SK-N-SH (cell line): Measurements from ENCODE around the gene SORBS1.

ENCODE experiments used
- CTCF ChIP-seq: fragments of 200-600 bp; sonication (generic); IDR thresholded peaks from 2 replicates; pipeline ENCODE4 v1.6.1; 2017; ENCODE audit warnings: antibody characterized with exemption, mild to moderate bottlenecking, moderate library complexity
- EZH2phosphoT487 ChIP-seq: fragments of 200-600 bp; sonication (generic); IDR thresholded peaks from 2 replicates; pipeline ENCODE4 v1.6.1; 2017; ENCODE audit warnings: low read depth, mixed run types, mild to moderate bottlenecking, antibody characterized with exemption, moderate library complexity, borderline replicate concordance
- FOXJ3 ChIP-seq: sonication (generic); formaldehyde crosslinking; IDR thresholded peaks from 2 replicates; pipeline ENCODE4 v1.5.1; 2020; ENCODE audit warnings: mild to moderate bottlenecking, missing genetic modification reagents
- MEF2A ChIP-seq: IDR thresholded peaks from 2 replicates; pipeline ENCODE4 v1.4.0; 2012; ENCODE audit warnings: low read depth, borderline replicate concordance
- NFIC ChIP-seq: IDR thresholded peaks from 2 replicates; pipeline ENCODE4 v1.4.0; 2012; ENCODE audit warnings: borderline replicate concordance
- POLR2AphosphoS5 ChIP-seq: IDR thresholded peaks from 2 replicates; pipeline ENCODE4 v1.6.1; 2012; ENCODE audit warnings: low read depth, low read length
- RXRA ChIP-seq: IDR thresholded peaks from 2 replicates; pipeline ENCODE4 v1.4.0; 2012; ENCODE audit warnings: low read depth, mild to moderate bottlenecking, borderline replicate concordance
- SMC3 ChIP-seq: IDR thresholded peaks from 2 replicates; pipeline ENCODE4 v1.6.1; 2012; ENCODE audit warnings: low read depth, low read length, improper control_type of control experiment
- TAF1 ChIP-seq: IDR thresholded peaks from 2 replicates; pipeline ENCODE4 v1.6.1; 2012; ENCODE audit warnings: low read depth, mild to moderate bottlenecking, low read length, moderate library complexity, borderline replicate concordance
- TCF12 ChIP-seq: IDR thresholded peaks from 2 replicates; pipeline ENCODE4 v1.4.0; 2012
- YY1 ChIP-seq: IDR thresholded peaks from 2 replicates; pipeline ENCODE4 v1.4.0; 2012; ENCODE audit warnings: low read depth, mild to moderate bottlenecking
- ZBTB33 ChIP-seq: IDR thresholded peaks from 2 replicates; pipeline ENCODE4 v1.4.0; 2012; ENCODE audit warnings: low read depth, borderline replicate concordance
- TF ChIP-seq, protein P1 (sequence below): IDR thresholded peaks from 2 replicates; pipeline ENCODE4 v1.4.0; 2012; ENCODE audit warnings: low read depth
- TF ChIP-seq, protein P2 (sequence below): IDR thresholded peaks from 2 replicates; pipeline ENCODE4 v1.6.1; 2012; ENCODE audit warnings: mild to moderate bottlenecking, low read depth, low read length, moderate library complexity

GRCh38 chr10:95359466-95359865 lies 201.7 kb downstream of the SORBS1 start:
- no peak for TF ChIP-seq CTCF
- no peak for TF ChIP-seq TAF1
- TF ChIP-seq, protein P1, sequence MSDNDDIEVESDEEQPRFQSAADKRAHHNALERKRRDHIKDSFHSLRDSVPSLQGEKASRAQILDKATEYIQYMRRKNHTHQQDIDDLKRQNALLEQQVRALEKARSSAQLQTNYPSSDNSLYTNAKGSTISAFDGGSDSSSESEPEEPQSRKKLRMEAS, result no peak
- no peak for TF ChIP-seq TCF12
- no peak for TF ChIP-seq POLR2AphosphoS5
- no peak for TF ChIP-seq MEF2A
- no peak for TF ChIP-seq EZH2phosphoT487
- TF ChIP-seq YY1, result no peak
- TF ChIP-seq FOXJ3 (CRISPR knock-in tag), result no peak
- TF ChIP-seq, protein P2, sequence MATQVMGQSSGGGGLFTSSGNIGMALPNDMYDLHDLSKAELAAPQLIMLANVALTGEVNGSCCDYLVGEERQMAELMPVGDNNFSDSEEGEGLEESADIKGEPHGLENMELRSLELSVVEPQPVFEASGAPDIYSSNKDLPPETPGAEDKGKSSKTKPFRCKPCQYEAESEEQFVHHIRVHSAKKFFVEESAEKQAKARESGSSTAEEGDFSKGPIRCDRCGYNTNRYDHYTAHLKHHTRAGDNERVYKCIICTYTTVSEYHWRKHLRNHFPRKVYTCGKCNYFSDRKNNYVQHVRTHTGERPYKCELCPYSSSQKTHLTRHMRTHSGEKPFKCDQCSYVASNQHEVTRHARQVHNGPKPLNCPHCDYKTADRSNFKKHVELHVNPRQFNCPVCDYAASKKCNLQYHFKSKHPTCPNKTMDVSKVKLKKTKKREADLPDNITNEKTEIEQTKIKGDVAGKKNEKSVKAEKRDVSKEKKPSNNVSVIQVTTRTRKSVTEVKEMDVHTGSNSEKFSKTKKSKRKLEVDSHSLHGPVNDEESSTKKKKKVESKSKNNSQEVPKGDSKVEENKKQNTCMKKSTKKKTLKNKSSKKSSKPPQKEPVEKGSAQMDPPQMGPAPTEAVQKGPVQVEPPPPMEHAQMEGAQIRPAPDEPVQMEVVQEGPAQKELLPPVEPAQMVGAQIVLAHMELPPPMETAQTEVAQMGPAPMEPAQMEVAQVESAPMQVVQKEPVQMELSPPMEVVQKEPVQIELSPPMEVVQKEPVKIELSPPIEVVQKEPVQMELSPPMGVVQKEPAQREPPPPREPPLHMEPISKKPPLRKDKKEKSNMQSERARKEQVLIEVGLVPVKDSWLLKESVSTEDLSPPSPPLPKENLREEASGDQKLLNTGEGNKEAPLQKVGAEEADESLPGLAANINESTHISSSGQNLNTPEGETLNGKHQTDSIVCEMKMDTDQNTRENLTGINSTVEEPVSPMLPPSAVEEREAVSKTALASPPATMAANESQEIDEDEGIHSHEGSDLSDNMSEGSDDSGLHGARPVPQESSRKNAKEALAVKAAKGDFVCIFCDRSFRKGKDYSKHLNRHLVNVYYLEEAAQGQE, result no peak
- no peak for TF ChIP-seq ZBTB33
- TF ChIP-seq NFIC, result no peak
- no peak for TF ChIP-seq RXRA
- no peak for TF ChIP-seq SMC3
